Activated CD8-positive, alpha-beta memory T cell treated with anti-CD3 and anti-CD28 coated beads for 24 hours (primary cell): ENCODE results near the gene NRL.

Source experiments
- DNase-seq: peaks from one replicate; pipeline ENCODE4 v3.0.0-alpha.2; 2020

NRL gene

DNA sequence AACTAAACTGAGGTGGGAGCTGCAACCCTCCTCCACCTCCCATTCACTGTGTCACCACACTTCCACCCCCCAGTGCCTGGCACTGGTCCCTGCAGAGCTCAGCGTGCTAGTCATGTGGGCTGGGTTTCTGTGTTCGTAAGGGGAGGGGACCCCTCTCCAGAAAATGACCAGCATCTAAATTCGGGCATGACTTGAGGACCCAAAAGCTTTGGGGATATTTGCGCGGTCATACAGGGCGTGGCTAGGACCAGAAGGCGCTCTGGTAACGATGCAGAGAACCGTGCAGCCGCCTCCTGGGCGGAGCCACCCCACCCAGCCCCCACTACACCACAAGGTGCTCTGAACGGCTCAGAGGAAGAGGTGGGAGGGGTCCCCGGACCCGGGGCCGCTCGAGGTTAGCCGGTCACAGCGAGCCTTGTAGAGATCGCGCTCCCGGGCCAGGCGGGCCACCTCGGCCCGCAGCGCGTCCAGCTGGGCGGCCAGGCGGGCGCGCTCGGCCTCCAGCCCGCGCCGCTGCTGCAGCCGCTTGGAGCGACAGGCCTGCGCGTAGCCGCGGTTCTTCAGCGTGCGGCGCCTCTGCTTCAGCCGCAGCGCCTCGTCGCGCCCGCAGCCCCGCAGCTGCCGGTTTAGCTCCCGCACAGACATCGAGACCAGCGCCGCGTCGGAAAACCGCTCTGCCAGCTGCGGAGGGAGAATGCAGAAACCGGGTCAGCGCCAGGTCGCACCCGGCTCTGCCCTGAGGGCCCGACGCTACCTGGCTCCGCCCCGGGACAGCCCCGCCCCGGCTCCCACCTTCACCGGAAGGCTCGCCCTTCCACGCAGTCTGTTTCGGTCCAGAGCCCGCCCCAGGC is 33.6 kb downstream of the NRL start:
- peak; percentile 89 for DNase-seq

DNA sequence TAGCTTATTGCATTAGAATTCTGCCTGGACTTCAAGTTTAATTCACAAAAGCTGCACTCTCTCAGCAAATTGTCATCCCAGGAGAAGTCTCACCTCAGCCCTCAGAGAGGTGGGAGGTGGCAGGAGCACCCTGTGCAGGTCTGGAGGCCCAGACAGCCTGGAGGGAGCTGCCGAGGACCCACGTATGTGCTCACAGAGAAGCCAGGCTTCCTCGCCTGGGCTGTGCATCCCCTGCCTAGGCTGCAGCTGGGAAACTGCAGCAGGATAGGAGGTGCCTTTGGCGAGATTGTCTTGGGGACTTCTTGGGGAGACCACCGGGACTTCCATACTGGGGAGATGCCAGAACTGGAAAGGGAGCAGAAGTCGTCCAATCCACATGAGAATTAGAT is 34.6 kb downstream of the NRL start:
- DNase-seq: no peak

DNA sequence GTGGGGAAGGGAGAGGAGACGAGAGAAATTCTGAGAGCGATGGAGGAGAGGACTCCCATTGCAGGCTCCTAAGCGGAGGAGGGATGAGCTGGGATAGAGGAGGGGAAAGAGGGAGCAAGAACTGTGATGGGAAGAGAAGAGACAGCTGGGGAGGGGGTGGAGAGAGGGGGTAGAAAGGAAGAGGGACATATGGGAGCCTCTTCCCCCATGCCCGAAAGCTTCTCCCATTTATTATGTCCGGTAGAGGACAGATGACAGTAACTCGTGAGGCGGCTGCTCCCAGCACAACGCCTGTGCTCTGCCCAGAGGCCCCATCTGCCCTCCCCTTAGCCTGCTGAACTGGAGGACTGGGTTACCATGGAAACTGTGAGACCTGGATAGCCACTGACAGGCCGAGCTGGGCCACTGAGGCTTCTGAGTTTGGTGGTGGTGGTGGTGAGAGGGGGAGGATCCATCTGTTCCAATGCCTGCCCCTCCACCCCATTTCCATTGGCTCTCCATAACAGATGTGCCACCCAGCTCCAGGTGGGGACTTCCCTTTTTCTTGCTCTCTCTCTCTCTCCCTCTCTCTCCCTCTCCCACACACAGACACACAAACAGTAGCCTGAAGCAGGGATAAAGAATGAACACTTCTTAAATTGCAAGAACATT is 35.1 kb downstream of the NRL start:
- no peak for DNase-seq

DNA sequence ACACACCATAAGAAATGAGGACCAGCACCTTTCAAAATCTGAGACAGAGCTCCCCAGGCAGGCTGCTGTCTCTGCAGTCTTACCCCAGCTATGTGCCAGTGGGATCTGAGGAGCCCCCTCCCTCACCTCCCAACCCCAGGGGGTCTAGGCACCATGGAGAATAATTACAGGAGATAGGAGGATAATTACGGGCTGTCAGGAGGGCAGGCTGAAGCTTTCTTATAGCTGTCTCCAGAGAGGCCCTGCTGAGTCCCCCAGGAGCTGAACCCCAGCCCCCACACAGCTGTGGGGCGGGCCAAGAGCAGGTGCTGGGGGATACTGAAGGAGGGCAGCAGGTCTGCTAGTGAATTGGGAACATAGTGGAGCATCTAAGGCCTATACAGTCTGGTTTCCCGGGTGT is 36.6 kb downstream of the NRL start:
- DNase-seq: no peak

DNA sequence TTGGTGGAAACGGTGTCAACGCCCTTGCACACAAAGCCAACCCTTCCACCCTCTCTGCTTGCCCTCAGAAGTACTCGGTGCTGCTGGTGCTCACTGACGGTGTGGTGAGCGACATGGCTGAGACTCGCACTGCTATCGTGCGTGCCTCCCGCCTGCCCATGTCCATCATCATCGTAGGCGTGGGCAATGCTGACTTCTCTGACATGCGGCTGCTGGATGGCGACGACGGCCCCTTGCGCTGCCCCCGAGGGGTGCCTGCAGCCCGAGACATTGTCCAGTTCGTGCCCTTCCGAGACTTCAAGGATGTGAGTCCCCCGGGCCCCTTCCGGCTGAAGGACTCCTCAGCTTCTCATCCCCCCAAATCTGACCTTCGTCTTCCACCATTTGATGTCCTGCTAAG is 37.7 kb downstream of the NRL start:
- no peak for DNase-seq

DNA sequence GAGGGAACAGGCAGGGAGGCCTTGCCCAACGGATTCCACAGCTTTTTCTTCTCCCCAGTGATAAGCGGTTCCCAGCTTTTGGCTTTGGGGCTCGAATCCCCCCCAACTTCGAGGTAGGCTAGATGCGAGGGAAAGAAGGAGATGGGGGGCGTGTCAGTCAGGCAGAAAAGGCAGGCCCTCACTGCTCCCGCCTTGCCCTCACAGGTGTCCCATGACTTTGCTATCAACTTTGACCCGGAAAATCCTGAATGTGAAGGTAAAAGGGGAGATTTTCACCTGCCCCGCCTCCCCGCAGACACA is 38.5 kb downstream of the NRL start:
- DNase-seq: no peak

DNA sequence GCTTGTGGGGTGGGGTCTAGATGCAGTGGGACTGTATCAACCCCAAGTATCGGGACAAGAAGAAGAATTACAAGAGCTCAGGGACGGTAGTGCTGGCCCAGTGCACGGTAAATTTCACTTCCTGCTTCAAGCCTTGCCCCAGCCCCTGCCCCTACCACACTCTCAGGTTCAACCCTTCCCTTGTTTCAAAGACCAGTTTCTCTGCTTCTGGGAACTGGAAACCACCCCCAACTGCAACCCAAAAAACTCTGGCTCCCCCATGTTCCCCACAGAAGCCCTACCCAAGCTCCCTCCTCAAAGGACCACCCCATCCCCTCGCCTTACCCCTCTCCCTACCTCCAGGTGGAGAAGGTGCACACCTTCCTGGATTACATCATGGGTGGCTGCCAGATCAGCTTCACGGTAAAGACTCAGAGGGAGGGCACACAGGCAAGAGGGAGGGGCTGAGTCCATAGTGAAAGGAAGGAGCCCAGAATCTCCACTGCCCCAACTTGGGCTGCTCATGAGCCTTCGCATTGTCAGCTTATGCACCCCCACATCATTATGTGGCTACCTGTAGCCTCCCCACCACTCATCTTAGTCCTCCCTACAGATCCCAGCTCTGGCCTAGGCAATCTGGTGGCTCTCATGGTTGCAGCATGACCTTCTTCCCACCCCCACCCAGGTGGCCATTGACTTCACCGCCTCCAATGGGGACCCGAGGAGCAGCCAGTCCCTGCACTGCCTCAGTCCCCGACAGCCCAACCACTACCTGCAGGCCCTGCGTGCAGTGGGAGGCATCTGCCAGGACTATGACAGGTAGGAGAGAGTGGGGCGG is 39.1 kb downstream of the NRL start:
- DNase-seq: no peak

DNA sequence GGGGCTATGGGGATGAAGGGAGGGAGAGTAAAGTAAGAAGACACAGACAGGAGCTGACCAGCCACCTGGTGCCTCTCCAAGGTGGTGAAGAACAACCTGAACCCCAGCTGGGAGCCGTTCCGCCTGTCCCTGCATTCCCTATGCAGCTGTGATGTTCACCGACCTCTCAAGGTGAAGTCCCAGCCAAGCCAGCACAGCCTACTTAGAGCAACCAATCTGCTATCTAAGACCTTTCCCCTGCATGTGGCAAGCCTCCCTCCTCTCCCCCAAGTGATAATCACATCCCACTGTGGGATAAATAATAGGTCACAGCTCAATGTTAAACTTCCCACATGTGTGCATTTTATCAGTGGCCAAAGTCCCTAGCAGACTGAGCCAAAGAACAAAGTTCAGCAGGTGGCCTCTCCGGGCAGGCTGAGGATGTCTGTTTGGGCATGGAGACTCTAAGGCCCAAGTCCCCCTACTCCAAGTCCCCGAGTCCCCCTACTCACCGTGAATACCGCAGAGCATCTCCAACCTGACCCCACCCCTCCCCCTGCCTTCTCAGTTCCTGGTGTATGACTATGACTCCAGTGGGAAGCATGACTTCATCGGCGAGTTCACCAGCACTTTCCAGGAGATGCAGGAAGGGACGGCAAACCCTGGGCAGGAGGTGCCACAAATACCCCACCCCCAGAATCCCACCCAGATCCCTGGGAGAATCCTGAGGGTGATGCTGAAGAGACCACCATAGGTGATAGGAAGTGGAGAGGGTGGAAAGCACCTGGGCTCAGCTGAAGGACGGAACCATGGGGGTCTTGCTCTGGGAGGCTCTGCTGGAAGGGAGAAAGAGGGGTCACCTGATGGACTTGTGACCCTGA is 39.9 kb downstream of the NRL start:
- no peak for DNase-seq

DNA sequence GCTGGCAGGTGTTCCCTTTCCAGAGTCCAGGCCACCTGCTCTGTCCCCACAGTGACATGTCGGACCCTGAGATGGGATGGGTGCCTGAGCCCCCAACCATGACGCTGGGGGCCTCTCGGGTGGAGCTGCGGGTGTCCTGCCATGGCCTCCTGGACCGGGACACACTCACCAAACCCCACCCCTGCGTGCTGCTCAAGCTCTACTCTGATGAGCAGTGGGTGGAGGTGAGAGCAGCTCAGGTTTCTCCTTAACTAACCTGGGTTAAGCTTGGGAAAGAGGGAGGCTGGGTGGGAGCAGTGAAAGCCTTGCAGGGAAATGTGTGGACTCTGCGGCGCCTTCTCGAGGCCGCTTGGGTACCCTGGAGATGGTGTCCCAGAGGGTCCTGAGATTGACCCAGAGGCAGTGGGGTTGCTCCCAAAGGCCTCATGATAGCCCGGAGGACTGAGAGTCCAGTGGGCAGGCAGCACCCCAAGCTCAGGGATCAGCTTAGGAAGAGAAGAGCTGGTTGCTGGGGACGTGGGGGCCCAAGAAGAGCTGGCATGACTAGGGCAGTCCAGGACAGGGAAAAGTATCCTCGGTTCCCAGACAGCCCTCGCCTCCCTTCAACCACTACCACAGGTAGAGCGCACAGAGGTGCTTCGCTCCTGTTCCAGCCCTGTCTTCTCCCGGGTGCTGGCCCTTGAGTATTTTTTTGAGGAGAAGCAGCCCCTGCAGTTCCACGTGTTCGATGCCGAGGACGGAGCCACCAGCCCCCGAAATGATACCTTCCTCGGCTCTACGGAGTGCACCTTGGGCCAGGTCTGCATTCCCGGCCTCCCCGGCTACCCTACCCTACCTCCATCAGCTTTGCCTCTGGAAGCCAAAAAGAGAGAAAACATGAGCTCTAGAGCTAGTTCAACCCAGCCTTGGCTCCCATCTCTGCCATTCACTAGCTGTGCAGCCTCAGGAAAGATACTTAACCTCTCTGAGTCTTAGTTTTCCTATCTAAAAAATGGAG is 41.6 kb downstream of the NRL start:
- DNase-seq: no peak

DNA sequence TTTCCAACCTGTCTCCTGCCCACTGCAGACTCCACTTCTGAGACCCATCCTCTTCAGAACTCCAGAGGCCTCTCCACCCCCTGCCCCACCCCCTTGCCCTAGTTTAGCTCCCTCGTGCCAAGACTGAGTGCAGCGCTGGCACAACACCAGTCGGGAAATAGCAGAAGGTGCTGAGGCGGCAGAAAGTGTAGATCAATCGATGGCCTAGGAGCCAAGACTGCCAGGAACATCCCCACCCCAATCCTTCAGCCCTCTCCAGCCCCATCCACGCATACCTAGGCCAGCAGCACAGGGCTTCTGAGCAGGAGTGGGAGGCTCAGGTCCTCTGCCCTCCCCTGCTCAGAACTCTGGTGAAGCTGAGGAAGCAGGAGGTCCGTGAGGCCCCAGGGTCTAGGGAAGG is 42.3 kb downstream of the NRL start:
- DNase-seq: no peak

DNA sequence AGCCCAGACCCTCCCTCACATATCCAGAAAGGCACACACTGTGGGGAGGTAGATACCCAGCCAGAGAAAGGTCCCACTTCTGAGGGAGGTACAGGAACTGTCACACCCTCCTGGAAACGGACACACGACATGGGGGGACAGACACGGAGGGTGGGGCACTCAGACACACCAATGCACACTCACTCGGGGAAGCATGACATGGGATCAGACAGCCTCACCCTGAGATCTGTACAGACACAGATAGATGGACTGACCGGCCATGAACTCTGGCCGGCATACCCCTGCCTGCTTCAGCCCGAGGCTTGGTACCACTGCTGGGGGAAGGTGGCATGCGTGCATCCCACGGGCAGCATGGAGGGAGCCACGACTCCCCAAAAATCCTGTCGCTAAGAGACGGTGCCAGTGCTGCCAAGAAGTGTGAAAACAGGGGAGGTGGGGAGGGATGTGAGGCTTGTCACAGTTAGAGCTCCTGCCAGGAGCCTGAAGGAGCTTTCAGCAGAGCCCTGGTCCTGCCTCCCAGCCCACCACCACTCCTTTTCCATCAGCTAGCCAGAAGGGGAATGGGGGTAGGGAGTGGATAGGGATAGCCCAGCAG is 42.8 kb downstream of the NRL start:
- no peak for DNase-seq

DNA sequence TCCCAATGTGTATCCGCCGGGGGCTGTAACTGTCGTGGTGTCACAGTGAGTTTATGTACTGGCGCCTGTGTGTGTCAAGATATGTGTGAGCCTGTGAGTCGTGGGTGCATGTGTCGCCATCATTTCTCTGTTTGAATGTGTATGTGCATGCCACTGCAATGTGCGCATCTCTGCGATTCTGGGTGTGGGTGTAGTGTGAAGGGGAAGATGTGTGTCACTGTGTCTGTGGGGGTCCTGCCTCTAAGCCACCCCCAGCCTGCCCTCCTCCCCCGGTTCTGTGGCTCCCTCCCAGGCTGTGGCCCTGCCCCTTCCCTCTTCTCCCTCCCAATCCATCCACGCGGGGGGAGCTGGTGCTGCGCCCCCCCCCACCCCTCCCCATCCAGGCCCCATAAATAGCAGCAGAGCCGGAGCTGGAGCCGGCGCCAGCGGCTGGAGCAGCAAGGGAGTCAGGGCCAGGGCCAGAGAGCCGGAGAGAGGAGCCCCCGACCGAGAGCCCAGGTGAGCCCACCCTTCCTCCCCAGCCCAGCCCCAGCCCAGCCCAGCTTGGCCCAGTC is 43.5 kb downstream of the NRL start, which contains the start of gene CPNE6:
Gene CPNE6 (plus strand): TSS at position 419 of the 554 bp plus-strand sequence. CDS start 1,375 bp downstream, outside the sequence.
- DNase-seq: peak; percentile 73

DNA sequence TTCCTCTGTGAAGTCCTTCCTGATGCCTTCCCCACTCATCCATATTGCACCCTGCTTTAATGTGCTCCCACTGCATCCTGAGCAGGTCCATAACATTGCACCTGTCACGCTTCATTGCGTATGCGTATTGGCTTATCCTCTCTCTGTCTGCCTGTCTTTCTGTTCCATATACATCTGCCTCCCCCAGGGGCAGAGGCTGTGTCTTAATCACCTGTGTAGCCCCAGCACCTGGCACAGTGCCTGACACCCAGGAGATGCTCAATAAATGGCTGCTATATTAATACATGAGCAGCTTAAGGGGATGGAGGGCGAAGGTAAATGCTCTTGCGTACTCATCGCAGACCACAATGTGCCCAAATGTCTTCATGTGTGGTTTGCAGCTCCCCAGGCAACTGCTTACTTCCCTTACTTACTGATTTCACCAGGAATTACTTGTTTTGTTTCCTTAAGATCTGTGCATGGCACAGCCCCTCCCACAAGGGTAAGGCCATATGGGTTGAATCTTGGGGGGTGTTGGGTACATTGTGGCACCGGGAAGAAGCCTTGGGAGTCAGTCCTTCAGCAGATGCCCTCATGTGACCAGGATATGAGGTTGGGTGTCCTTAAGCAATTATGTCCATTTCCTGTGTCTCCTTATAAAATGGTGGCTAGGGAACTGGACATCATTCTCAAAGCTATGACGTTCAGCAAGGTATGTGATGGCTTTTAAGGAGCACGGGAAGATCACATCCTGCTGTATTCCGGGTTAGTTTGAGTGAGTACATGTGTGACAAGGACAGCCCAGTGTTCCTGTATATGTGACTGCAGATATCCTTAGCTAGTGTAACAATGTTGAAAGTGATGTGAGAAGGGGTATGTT is 44.2 kb downstream of the NRL start:
- DNase-seq: no peak

DNA sequence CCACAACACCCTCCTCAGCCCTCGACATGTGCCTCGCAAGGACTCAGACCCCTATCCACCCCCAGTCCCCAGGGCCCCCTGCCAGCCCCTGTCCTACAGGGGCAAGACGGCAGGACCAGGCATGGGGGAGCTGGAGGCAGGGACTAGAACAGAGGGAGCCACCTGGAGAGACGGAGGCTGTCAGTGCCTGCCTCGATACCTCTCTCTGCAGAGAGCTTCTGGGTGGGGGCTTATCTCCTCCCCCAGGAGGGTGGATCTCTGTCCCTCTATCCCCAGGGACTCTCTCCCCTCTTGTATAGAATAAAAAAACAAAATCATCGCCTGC is 45.4 kb downstream of the NRL start:
- DNase-seq: no peak

DNA sequence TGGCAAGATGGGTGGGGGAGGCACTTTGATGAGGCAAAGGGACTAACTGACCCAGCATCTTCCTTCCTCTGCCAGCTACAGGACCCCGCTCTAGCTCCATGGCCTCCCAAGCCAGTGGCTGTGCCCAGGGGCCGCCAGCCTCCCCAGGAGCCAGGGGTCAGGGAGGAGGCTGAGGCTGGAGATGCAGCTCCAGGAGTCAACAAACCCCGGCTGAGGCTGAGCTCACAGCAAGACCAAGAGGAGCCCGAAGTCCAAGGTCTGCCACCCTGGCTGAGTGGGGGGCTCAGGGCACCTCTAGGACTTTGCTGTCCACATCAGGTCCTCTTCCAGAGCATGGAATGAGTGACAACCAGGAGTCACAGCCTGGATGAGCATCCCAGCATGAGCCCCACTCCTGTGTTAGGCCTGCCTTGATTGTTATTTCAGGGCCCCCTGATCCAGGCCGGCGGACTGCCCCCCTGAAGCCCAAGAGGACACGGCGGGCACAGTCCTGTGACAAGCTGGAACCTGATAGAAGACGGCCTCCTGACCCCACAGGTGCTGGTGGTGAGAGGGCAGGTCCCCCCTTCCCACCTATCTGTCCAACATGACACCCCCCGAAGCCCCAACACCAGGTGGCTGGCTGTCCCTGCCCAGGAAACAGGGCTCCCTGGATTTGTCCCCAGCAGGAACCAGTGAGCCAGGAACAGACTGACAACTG is 45.9 kb downstream of the NRL start:
- no peak for DNase-seq

DNA sequence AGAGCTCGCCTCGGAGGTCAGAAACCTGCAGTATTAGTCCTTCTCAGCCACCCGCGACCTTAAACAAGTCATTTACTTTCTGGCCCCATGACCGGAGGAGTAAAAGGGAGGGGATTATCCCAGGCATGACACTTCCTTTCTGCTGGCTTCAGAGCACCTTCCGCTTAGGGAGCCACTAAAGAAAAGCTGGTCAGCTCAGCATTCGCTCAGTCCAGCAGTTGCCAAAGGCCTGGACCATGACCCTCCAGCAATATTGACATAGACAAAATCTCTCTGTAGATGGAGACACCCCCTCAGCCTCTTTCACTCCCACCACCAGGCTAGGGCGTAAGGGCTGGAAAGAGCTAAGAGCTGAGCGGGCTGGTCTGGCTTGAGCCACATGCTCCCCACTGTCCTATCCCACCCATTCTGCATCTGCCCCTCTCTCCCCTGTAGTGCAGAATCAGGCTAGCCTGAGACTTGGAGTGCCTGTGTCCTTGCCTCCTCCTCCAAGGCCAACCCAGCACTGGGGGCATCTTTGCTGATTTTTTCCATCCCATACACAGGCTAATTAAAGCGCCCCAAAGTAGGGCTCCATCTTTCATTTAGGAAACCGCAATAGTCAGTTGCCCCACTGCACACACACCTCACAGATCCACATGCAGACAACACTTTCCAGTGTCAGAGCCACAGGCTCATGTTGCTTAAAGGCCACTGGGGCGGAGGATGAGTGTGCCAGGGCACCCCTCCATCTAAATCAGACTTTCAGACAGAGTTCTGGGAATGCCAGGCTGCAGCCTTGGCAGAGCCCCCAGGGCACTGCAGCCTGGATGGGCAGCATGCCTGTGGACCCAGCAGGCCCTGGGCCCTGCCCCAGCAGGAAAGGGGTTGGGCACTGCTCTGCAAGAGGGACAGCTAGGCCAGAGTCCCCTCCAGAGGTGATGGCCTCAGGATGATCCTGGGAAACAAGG is 47.3 kb downstream of the NRL start:
- no peak for DNase-seq

DNA sequence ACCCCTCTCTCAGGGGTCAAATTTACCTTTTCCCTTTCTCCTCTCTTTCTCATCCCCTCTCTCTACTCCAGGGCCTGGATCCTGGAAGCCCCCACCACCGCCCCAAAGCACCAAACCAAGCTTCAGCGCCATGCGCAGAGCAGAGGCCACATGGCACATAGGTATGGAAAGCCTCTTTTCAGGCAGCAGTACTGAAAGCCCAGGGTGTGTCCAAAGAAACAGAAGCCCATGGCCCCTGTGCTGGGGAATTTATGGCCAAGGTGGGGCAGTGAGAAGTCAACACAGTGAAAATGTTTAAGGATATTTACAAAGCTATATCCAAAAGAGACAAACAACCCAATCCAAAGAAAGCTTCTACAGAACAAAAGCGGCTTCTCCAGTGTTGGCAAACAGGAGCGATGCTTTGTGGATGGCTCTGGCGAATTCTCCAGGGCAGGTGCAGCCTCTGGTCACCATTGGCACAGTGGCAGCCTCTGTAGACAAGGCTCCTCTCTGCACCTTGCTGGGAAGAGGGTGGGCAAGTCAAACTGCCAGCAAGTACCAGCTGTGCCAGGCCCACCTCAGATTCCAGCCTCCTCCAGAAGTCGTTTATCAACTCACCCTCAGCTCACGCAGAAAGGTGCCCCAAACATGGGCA is 48.1 kb downstream of the NRL start:
- DNase-seq: no peak

DNA sequence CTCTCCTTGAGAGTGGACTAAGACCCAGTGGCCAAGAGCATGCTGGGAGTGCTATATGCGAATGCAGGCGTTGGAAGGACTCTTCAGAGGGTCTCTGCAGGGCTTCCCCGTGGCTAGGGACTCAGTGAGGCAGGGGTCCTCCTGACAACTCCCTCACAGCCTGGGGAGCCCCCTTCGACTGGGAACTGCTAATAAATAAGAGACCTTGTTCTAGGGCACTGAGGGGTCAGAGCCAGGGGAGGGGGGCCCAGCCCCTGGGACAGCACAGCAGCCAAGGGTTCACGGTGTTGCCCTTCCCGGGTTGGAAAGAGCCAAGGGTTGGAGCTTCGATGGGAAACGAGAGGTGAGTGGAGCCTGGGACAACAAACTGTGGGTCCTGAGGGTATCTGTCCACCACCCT is 49.3 kb downstream of the NRL start:
- DNase-seq: no peak
